GM12872 (cell line): Measurements from ENCODE around the gene CRACR2A.

Experiments
- CTCF ChIP-seq: IDR thresholded peaks from 3 replicates; pipeline ENCODE4 v1.5.1; 2011; ENCODE audit warnings: low read depth, mild to moderate bottlenecking, low read length, moderate library complexity; ENCODE audit not compliant: insufficient read depth

Gene CRACR2A

GRCh38 chr12:3761116-3761735, 8.3 kb upstream of the CRACR2A start:
- no peak for TF ChIP-seq CTCF

- no peak for TF ChIP-seq CTCF
Measured at GRCh38 chr12:3759878-3760277, 7.0 kb upstream of the CRACR2A start.

GRCh38 chr12:3757261-3757660, 4.4 kb upstream of the CRACR2A start:
- no peak for TF ChIP-seq CTCF

- TF ChIP-seq CTCF: no peak
Measured at GRCh38 chr12:3755898-3756297, 3.0 kb upstream of the CRACR2A start.

GRCh38 chr12:3753544-3754284, 805 bp upstream of the CRACR2A start:
- TF ChIP-seq CTCF: no peak

- TF ChIP-seq CTCF: no peak
Measured at GRCh38 chr12:3752096-3752709, 706 bp downstream of the CRACR2A start.

GRCh38 chr12:3751151-3752095, 1.5 kb downstream of the CRACR2A start:
- TF ChIP-seq CTCF: no peak
